Activated naive CD8-positive, alpha-beta T cell treated with anti-CD3 and anti-CD28 coated beads, Interleukin-2, amount 10 ng/mL, durations not matched to agents 7 days and 5 days (primary cell): ENCODE results near the gene RGS9BP. TPM values are rescaled to one million over a fixed set of nuclear protein-coding genes. Genes with fewer than 3 reads are reported as not detected.
"Not testable (repeated sequence)": the region's sequence is repeated elsewhere in the genome, so short reads cannot be mapped to it uniquely, and the experiment has no call there.

ENCODE experiments used
- ATAC-seq: fragments of 150-1000 bp; cut with Tn5 transposase; one replicate; pipeline ENCODE4 v1.10.0; 2021; ENCODE audit warnings: low read depth, moderate library complexity
- POLR2A ChIA-PET: fragments of 350-600 bp; sonication (Branson Sonifier 250); formaldehyde crosslinking; loops from one replicate; lab custom pipeline; 2021; ENCODE audit warnings: antibody characterized with exemption; lab: Charles Lee
- DNase-seq: peaks from one replicate; pipeline ENCODE4 v3.0.0; 2021
- H3K27ac Mint-ChIP-seq: one replicate; pipeline ENCODE4 v1.8.0; 2022; ENCODE audit warnings: mild to moderate bottlenecking, mixed read lengths
- H3K27me3 Mint-ChIP-seq: one replicate; pipeline ENCODE4 v1.8.0; 2022; ENCODE audit warnings: mild to moderate bottlenecking, moderate library complexity, mixed read lengths
- H3K36me3 Mint-ChIP-seq: one replicate; pipeline ENCODE4 v1.8.0; 2021; ENCODE audit warnings: mild to moderate bottlenecking, mixed read lengths
- H3K4me1 Mint-ChIP-seq: one replicate; pipeline ENCODE4 v1.8.0; 2021; ENCODE audit warnings: mixed read lengths
- H3K4me3 Mint-ChIP-seq: one replicate; pipeline ENCODE4 v1.8.0; 2022; ENCODE audit warnings: mild to moderate bottlenecking, moderate library complexity, mixed read lengths
- H3K9me3 Mint-ChIP-seq: one replicate; pipeline ENCODE4 v1.8.0; 2021; ENCODE audit warnings: mixed read lengths
- total RNA-seq, 2 experiments: library from RNA; stranded (reverse); gene quantifications; one replicate each; pipeline ENCODE4 v1.2.3, GENCODE V29; 2021

Gene RGS9BP
- total RNA-seq: under 1 TPM; 0.47 to 0.79 TPM

GRCh38 chr19:32675720-32676185 lies at the start of gene RGS9BP:
RGS9BP (plus strand) TSS chr19:32675848; CDS start chr19:32676264, 416 bp downstream.
- ATAC-seq (peak; percentile 47), DNase-seq (peak; percentile 73)
- Mint-ChIP-seq H3K27me3 (peaks cover 35% of the 10 kb centered on the region), H3K4me3 (peak within 1 kb of the TSS; percentile 82), H3K27ac (peak within 1 kb of the TSS; percentile 73), H3K36me3 (peaks cover 2% of the 10 kb centered on the region), H3K4me1 (peaks cover 22% of the 10 kb centered on the region), H3K9me3 (no peaks in the 10 kb centered on the region)
- POLR2A ChIA-PET: interaction anchor here (0.8 to 1.5 kb wide), 5 partner anchors 9 to 270 kb away, joined by 3 to 5 read pairs (median 4); partner anchors contain the start of genes DPY19L3, NUDT19 and PDCD5

- Mint-ChIP-seq H3K27me3 (no peaks in the 10 kb centered on the region), H3K36me3 (peaks cover 11% of the 10 kb centered on the region)
- POLR2A ChIA-PET: no interaction called here
These were observed 48.7 kb upstream of the RGS9BP start for GRCh38 chr19:32626969-32627368.

GRCh38 chr19:32627714-32628270 lies 47.9 kb upstream of the RGS9BP start:
- POLR2A ChIA-PET: no interaction called here
- Mint-ChIP-seq H3K36me3 (peaks cover 11% of the 10 kb centered on the region), H3K9me3 (no peaks in the 10 kb centered on the region), H3K4me3 (no peak overlapping the region), H3K4me1 (no peaks in the 10 kb centered on the region), H3K27me3 (no peaks in the 10 kb centered on the region), H3K27ac (no peak overlapping the region)
- DNase-seq (no peak), ATAC-seq (no peak)

More at GRCh38 chr19:32626969-32627368, 48.7 kb upstream of the RGS9BP start:
- Mint-ChIP-seq H3K27ac (no peak overlapping the region), H3K9me3 (no peaks in the 10 kb centered on the region), H3K4me1 (no peaks in the 10 kb centered on the region), H3K4me3 (no peak overlapping the region)
- ATAC-seq (no peak), DNase-seq (no peak)

DNA sequence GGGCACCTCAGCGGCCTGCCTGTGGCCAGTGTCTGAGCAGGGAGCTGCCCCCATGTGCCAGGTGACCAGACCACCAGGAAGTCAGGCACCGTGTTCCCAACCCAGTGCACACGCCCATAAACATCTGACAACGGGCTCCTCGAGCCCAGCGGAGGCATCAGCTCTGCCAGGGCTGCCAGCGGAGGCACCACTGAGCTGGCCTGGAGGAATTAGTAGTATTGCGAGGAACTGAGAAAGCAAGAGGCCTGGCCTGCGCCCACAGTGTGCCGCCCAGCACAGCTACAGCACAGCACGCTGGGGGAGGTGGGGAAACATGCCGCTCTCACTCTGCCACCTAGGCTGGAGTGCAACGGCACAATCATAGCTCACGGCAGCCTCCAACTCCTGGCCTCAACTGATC lies 45.3 kb upstream of the RGS9BP start:
- Mint-ChIP-seq H3K36me3 (peaks cover 8% of the 10 kb centered on the region), H3K27me3 (no peaks in the 10 kb centered on the region)

GRCh38 chr19:32631381-32631780 lies 44.3 kb upstream of the RGS9BP start:
- H3K36me3 Mint-ChIP-seq: peaks cover 18% of the 10 kb centered on the region
- ATAC-seq: no peak
- H3K4me3 Mint-ChIP-seq: no peak overlapping the region
- no peak for DNase-seq
- POLR2A ChIA-PET: no interaction called here
- H3K27ac Mint-ChIP-seq: no peak overlapping the region
- no peaks in the 10 kb centered on the region for H3K27me3 Mint-ChIP-seq
- no peaks in the 10 kb centered on the region for H3K9me3 Mint-ChIP-seq
- no peaks in the 10 kb centered on the region for H3K4me1 Mint-ChIP-seq

More for the DNA sequence above, 45.3 kb upstream of the RGS9BP start:
- Mint-ChIP-seq H3K9me3 (no peaks in the 10 kb centered on the region), H3K4me1 (no peaks in the 10 kb centered on the region), H3K27ac (no peak overlapping the region), H3K4me3 (no peak overlapping the region)
- DNase-seq: no peak
- ATAC-seq: no peak
- POLR2A ChIA-PET: no interaction called here

GRCh38 chr19:32637480-32637879 lies 38.2 kb upstream of the RGS9BP start:
- ATAC-seq: no peak
- H3K27ac Mint-ChIP-seq: no peak overlapping the region
- H3K9me3 Mint-ChIP-seq: no peaks in the 10 kb centered on the region
- DNase-seq: no peak
- no peak overlapping the region for H3K4me3 Mint-ChIP-seq
- H3K36me3 Mint-ChIP-seq: peaks cover 39% of the 10 kb centered on the region
- POLR2A ChIA-PET: no interaction called here
- no peaks in the 10 kb centered on the region for H3K27me3 Mint-ChIP-seq
- H3K4me1 Mint-ChIP-seq: peaks cover 4% of the 10 kb centered on the region

DNA sequence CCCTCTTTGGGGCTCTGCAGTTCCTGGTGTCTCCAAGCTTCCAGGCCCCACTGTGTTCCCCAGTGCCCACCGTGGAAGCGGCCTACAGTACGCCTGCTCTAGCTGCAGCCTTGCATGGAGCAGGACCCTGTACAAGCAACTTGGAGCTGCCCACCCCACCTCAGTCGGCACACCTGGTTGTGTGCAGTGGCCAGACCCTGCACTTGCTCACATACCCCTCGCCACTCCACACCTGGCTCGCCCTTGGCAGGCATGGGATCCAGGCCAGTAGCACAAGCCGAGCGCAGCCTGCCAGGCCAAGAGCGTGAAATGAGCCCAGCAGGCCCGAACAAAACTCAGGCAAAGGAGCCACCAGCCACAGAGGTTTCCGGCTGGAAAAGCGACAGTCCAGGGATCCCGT lies 37.0 kb upstream of the RGS9BP start:
- H3K27ac Mint-ChIP-seq: no peak overlapping the region
- H3K36me3 Mint-ChIP-seq: peaks cover 50% of the 10 kb centered on the region
- DNase-seq (no peak), ATAC-seq (no peak)
- H3K4me3 Mint-ChIP-seq: no peak overlapping the region
- POLR2A ChIA-PET: no interaction called here
- no peaks in the 10 kb centered on the region for H3K9me3 Mint-ChIP-seq
- no peaks in the 10 kb centered on the region for H3K27me3 Mint-ChIP-seq
- peaks cover 14% of the 10 kb centered on the region for H3K4me1 Mint-ChIP-seq

GRCh38 chr19:32642771-32643170 lies 32.9 kb upstream of the RGS9BP start:
- Mint-ChIP-seq H3K36me3 (peaks cover 53% of the 10 kb centered on the region), H3K4me1 (peaks cover 40% of the 10 kb centered on the region), H3K27ac (peak overlapping the region; percentile 67), H3K4me3 (peak overlapping the region; percentile 64), H3K9me3 (no peaks in the 10 kb centered on the region), H3K27me3 (no peaks in the 10 kb centered on the region)
- POLR2A ChIA-PET: interaction anchor here (0.6 to 0.9 kb wide), 2 partner anchors 62 to 1296 kb away, joined by 3 to 4 read pairs; partner anchors contain the start of gene PDCD5
- peak; percentile 93 for ATAC-seq
- DNase-seq: peak; percentile 71

DNA sequence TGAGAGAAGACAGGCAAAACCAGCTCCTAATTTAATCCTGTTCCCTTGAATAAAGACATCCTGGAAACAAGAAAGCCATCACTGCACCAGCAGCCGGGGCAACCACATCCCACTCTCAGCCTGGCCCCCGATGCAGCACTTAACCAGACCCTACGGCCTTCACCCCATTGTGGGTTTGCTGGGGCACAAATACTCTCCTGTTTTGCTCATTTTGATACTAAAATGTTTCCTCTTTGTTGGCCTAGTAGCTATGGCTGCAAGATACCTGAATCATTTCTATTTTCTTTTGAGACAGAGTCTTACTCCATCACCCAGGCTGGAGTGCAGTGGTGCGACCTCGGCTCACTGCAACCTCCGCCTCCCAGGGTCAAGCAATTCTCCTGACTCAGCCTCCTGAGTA lies 29.1 kb upstream of the RGS9BP start:
- H3K27me3 Mint-ChIP-seq: no peaks in the 10 kb centered on the region
- H3K27ac Mint-ChIP-seq: peak overlapping the region; percentile 50
- POLR2A ChIA-PET: interaction anchor here (0.6 kb wide), 1 partner anchor 50 kb away, joined by 4 read pairs; no protein-coding TSS in a partner anchor
- ATAC-seq (no peak), DNase-seq (no peak)
- H3K4me1 Mint-ChIP-seq: peaks cover 43% of the 10 kb centered on the region
- H3K36me3 Mint-ChIP-seq: peaks cover 40% of the 10 kb centered on the region
- H3K4me3 Mint-ChIP-seq: peak overlapping the region; percentile 28
- no peaks in the 10 kb centered on the region for H3K9me3 Mint-ChIP-seq

GRCh38 chr19:32647361-32647760 lies 28.3 kb upstream of the RGS9BP start:
- POLR2A ChIA-PET: interaction anchor here (0.6 kb wide), 1 partner anchor 51 kb away, joined by 4 read pairs; no protein-coding TSS in a partner anchor
- Mint-ChIP-seq H3K4me1 (peaks cover 39% of the 10 kb centered on the region), H3K9me3 (no peaks in the 10 kb centered on the region), H3K27me3 (no peaks in the 10 kb centered on the region), H3K36me3 (peaks cover 35% of the 10 kb centered on the region), H3K4me3 (peak overlapping the region; percentile 36), H3K27ac (peak overlapping the region; percentile 66)
- ATAC-seq (peak; percentile 48), DNase-seq (peak; percentile 39)

GRCh38 chr19:32649751-32650150 lies 25.9 kb upstream of the RGS9BP start:
- Mint-ChIP-seq H3K36me3 (peaks cover 16% of the 10 kb centered on the region), H3K27ac (no peak overlapping the region), H3K9me3 (no peaks in the 10 kb centered on the region), H3K27me3 (no peaks in the 10 kb centered on the region), H3K4me3 (no peak overlapping the region), H3K4me1 (peaks cover 21% of the 10 kb centered on the region)
- POLR2A ChIA-PET: no interaction called here
- DNase-seq (no peak), ATAC-seq (no peak)

GRCh38 chr19:32650671-32651070 lies 25.0 kb upstream of the RGS9BP start:
- DNase-seq (no peak), ATAC-seq (no peak)
- Mint-ChIP-seq H3K4me3 (no peak overlapping the region), H3K36me3 (peaks cover 16% of the 10 kb centered on the region), H3K4me1 (peaks cover 21% of the 10 kb centered on the region), H3K9me3 (no peaks in the 10 kb centered on the region), H3K27ac (no peak overlapping the region), H3K27me3 (no peaks in the 10 kb centered on the region)
- POLR2A ChIA-PET: no interaction called here

DNA sequence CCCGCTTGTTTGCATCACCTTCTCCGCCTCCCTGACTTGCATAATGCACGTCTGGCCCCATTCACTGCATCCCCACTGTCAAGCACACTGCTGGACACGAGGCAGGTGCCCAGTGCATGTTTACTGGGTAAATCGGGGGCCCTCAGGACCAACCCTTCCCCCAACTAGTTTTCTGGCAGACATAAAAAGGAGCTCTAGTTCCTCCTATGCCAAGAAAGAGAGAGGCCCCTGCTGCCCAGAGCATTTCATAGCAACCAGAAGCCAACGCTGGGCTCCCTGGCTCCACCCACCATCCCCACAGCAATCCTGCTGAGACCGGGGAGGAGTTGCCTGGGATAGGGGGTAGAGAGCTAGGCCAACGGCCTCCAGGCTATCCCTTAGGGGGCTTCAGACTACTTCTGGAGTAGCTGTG lies 23.9 kb upstream of the RGS9BP start:
- POLR2A ChIA-PET: no interaction called here
- no peak overlapping the region for H3K4me3 Mint-ChIP-seq
- DNase-seq (no peak), ATAC-seq (no peak)
- H3K4me1 Mint-ChIP-seq: peaks cover 15% of the 10 kb centered on the region
- no peak overlapping the region for H3K27ac Mint-ChIP-seq
- peaks cover 13% of the 10 kb centered on the region for H3K36me3 Mint-ChIP-seq
- H3K27me3 Mint-ChIP-seq: no peaks in the 10 kb centered on the region
- no peaks in the 10 kb centered on the region for H3K9me3 Mint-ChIP-seq

GRCh38 chr19:32652331-32652730 lies 23.3 kb upstream of the RGS9BP start:
- H3K27me3 Mint-ChIP-seq, POLR2A ChIA-PET, ATAC-seq, H3K4me1 Mint-ChIP-seq, H3K9me3 Mint-ChIP-seq, H3K27ac Mint-ChIP-seq, DNase-seq, H3K4me3 Mint-ChIP-seq: not testable (repeated sequence)
- peaks cover 10% of the 10 kb centered on the region for H3K36me3 Mint-ChIP-seq
